HG02884 (cell line): ENCODE results near the gene CLASP2.

Experiments
- ATAC-seq: cut with Tn5 transposase; IDR thresholded peaks from one replicate; pipeline ENCODE4 v1.9.1; 2021; ENCODE audit warnings: mild to moderate bottlenecking, moderate library complexity; ENCODE audit not compliant: unreplicated experiment

The CLASP2 gene

GRCh38 chr3:33639889-33640288, 78.2 kb downstream of the CLASP2 start:
- no peak for ATAC-seq

GRCh38 chr3:33637482-33637881, 80.6 kb downstream of the CLASP2 start:
- ATAC-seq, result no peak

DNA sequence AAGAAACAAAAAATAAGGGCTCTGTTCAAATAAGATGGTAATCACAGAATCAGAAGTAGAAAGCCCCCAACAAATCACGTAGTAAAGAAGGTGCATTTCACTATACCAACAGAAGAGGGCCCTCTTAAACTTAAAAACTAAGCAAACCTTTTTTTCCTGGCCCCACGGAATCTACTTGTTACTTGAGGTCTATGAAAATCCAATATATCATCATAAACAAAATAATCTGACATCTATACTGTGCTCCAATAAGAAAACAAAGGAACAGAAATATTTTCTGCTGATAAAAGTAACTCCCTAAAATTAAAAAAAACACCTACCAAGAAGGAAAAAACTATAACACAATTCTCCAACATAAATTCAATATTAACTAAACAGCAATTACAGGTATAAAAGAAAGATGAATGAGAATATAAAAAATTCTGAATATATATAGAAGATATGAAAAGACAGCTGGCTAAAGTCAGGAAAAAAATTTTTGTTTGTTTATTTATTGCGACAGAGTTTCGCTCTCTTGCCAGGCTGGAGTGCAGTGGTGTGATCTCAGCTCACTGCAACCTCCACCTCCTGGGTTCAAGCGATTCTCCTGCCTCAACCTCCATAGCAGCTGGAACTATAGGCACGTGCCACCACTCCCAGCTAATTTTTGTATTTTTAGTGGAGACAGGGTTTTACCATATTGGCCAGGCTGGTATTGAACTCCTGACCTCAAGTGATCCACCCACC, 81.8 kb downstream of the CLASP2 start:
- ATAC-seq, result no peak

DNA sequence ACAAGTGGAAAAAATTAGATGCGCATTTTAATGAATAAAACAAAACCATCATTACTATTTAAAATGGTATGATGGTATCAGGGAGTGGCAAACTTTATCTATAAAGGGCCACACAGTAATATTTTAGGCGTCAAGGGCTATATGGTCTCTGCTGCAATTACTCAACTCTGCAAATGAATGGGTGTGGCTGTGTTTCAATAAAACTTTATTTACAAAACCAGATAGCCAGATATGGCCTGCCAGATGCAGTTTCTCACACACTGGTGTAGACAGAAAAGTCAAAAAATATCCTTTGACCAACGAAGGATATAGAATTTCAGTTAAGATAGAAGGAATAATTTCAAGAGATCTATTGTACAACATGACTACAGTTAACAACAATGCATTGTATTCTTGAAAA, 83.8 kb downstream of the CLASP2 start:
- ATAC-seq, result no peak

GRCh38 chr3:33629219-33629618, 88.8 kb downstream of the CLASP2 start:
- ATAC-seq, result no peak

DNA sequence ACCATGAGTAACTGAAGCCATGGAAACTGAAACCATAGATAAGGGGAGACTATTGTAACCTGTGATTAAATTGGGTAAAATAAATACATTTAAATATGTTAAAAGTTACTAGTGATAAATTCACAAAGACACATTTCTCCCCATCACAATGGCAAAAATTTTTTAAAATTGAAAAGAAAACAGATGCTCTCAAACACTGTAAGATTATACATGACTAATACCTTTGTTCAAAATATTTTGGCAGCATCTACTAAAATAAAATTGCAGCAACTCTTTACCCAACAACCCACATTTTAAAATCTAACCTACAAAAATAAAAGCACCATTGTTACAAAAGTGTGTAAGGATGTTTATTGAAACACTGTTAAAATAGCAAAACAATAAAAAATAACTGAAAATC, 93.3 kb downstream of the CLASP2 start:
- ATAC-seq, result no peak

DNA sequence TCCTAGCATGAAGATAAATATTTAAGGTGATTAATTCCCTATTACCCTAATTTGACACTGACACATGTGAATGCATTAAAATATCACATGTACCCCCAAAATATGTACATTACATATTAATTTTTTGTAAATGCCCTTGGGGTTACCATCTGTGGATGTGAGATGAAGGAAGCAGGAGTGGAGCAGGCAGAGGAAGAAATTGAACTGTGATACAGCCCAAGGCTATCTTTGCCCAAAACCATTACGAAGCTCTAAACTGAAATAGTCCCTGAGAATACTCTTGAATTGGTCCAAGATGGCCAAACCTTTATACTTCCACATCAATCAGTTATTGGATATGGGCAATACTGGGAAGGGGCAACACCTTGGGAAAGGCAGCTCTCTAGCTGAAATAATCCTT, 105.0 kb downstream of the CLASP2 start:
- no peak for ATAC-seq

GRCh38 chr3:33612607-33613006, 105.4 kb downstream of the CLASP2 start:
- no peak for ATAC-seq

DNA sequence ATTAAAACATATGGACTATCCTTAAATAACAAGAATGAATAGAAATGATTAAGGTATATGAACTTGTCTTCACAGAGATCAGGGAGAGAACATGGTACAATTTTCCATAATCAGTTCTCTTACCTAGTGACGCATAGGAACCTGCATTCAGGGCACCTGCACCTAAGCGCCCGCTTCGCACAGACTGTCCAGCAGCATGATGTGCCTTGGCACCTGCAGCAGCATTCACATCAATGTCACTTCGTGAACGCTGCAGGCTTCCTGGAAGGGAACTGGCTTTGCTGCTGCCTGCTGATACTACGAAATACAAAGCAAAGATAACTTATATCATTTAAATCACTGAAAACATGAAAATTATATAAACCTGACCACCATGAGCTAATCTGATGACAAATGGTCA, 115.2 kb downstream of the CLASP2 start:
- ATAC-seq, result no peak

DNA sequence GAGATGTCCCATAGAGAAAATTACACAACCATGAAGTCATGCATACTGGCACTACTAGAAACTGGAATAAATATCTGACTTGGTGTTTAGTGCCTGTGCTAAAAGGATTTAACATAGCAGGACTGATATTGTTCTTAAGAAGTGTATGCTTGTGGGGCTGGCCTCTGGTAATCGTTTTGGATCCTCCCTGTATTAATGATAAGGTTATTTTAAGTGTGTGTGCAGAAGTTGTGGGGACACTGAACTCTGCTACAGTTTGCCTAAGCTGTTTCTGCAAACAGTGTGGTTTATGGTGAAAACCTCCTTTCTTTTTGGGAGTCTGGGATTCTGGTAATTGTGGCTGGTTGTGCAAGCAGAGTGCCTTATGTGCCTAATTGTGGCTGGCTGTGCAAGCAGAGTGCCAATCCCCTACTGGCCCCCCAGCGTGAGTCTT, 120.8 kb downstream of the CLASP2 start:
- no peak for ATAC-seq

DNA sequence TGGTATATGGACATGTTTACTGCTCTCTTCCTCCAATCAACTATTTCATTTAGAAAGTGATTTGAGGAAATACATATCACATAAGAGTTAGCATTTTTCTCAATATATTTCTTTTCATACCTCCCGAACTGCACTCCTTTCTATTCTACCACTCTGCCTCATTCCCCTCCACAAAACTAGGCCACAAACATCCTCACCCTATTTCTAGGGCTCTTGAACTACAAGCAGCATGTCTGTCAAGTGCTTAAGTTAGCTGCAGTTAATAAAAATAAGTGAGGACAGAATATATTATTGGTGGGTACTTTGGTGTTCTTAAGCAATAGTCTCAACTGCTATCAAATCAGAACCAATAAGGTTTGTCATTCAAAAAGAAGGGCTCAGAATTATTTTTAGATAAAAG, 125.1 kb downstream of the CLASP2 start:
- ATAC-seq, result no peak

- no peak for ATAC-seq
These were observed 127.5 kb downstream of the CLASP2 start for GRCh38 chr3:33590541-33590940.

- no peak for ATAC-seq
These were observed 131.7 kb downstream of the CLASP2 start for GRCh38 chr3:33586402-33586801.

- ATAC-seq, result no peak
These were observed 135.8 kb downstream of the CLASP2 start for GRCh38 chr3:33582234-33582633.

GRCh38 chr3:33581666-33582065, 136.4 kb downstream of the CLASP2 start:
- ATAC-seq, result no peak

- no peak for ATAC-seq
These were observed 138.2 kb downstream of the CLASP2 start for GRCh38 chr3:33579840-33580239.

GRCh38 chr3:33579178-33579510, 138.9 kb downstream of the CLASP2 start:
- no peak for ATAC-seq

DNA sequence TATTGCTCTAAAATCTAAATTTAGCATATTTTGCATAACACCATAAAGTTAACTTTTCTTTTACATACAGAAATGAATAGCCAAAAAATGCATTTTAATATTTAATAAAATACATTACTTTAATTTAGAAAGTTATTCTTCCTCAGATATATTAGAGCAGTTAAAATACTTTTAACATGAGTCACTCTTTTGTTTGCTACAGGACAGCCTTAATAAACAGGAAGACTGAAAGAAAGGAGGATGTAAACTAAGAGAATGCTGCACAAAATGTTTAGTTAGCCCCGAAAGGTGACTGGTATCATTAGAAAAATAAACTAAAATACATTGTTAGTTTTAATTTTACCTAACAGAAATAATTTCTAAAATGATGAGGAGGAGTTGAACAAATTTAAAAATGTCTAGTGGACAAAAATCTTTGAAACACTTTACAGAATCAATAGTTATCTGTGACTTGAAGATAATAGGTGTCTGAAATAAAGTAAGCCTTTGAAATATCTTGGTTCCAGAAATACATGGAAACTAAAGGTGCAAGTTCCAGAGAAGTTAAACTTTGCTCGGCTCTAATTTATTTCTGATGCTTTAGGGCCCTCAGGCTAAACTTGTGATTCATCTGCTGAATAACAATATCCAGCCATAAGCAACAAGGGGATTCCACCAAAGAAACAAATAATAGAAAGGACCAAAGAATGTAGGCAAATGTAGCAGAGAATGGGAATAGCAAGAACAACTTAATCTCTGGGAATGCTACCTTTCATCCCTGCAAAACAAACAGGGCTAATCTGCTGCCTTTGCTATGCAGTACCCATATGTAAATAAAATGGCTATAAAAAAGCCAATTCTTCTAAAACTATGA, 139.5 kb downstream of the CLASP2 start:
- no peak for ATAC-seq

DNA sequence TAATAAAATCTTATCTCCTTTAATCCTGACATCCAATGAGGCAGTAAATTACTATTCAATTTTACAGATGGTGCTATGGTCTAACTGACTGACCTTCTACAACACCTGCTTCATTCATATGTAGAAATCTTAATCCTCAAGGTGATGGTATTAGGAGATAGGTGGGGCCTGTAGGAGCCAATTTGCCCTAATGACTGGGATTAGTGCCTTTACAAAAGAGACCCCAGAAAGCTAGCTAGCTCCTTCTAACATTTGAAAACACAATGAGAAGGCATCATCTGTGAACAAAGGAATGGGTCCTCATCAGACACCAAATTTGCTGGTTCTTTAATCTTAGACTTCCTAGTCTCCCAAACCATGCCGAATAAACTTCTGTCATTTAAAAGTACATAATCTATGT, 140.5 kb downstream of the CLASP2 start:
- no peak for ATAC-seq

GRCh38 chr3:33577173-33577572, 140.9 kb downstream of the CLASP2 start:
- no peak for ATAC-seq

DNA sequence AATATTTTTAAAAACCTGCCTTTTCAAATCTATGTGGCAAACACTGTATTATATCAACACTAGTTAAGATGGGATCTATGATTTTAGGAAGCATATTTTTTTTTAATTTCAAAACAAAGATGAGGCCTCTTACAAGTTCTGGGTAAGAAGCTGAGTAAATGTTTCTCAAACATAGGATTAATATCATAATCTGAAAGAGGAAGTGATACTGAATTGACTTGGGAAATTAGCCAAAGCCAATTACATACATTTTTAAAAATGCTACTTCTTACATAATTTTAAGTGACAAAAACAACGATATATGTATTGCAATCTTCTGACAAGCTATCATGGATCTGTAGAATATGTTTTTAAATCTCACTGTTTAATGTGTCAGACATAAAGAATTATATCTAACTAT, 142.7 kb downstream of the CLASP2 start:
- ATAC-seq, result no peak

DNA sequence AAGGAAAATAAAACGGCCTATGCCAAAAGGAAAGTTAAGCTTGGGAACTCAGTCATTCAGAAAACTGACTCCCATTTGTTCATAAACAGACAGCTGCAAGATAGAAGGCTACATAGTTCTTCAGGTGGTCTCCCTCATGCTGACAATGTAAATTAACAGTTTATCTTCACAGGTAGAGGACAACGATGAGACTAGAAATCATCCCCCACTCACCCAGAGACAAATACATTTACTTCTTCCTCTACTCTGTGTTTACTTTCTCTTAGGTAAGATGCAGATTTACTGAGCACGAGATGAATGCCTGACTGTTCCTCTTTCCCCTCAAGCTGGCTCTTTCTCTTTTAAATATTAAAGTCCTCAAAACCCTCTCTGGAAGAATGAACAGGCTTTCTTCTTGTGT, 160.2 kb downstream of the CLASP2 start:
- no peak for ATAC-seq
